K562 (cell line): ENCODE results near the gene H2BK1. TPM values are rescaled to one million over a fixed set of nuclear protein-coding genes. Genes with fewer than 3 reads are reported as not detected.

ENCODE experiments used
- ATAC-seq: fragments of 200-7000 bp; cut with Tn5 transposase; 3 replicates; pipeline ENCODE4 v1.9.1; 2020; ENCODE audit warnings: moderate library complexity
- BruUV-seq: library from RNA; stranded (reverse); fragments of 400-500 nt; replicated peaks from 2 replicates; lab custom pipeline; 2021; lab: Mats Ljungman, UMichigan
- CTCF ChIA-PET: fragments of 300-600 bp; formaldehyde crosslinking; extraction: SDS; loops from one replicate; lab custom pipeline; 2021; ENCODE audit warnings: low intra/inter-chr PET ratio; lab: Yijun Ruan, JAX
- POLR2A ChIA-PET: fragments of 300-600, 350-650 bp; sonication (Branson Sonifier 250); formaldehyde crosslinking; extraction: SDS; loops from one replicate; lab custom pipeline; 2021; ENCODE audit warnings: antibody characterized with exemption, inconsistent platforms; lab: Yijun Ruan, JAX
- DNase-seq, 4 experiments: peaks; one replicate each; pipeline versions ENCODE4 v3.0.0 to v3.0.0-alpha.2; 2011 to 2018; ENCODE audit warnings: low spot score in 3 of 4, mixed read lengths in 3 of 4; ENCODE audit errors: extremely low read depth in 1 of 4
- FAIRE-seq: peaks from 2 replicates; lab custom pipeline; 2011; peaks lifted over from hg19 to GRCh38; lab: Jason Lieb, UNC
- H2AFZ ChIP-seq: 2 replicates; pipeline ENCODE4 v1.6.0; 2011; ENCODE audit warnings: low read depth, low read length, control low read depth, inconsistent platforms
- H3K27ac ChIP-seq: fragments of 200-600 bp; 3 replicates; pipeline ENCODE4 v1.8.0; 2011; ENCODE audit warnings: low read depth, mild to moderate bottlenecking, control low read depth, inconsistent platforms, low read length, moderate library complexity, mixed read lengths; ENCODE audit errors: extremely low read depth
- H3K27me3 ChIP-seq, 2 experiments: fragments of 300-600 bp in 1 of 2; 2 replicates in 1 of 2; 3 replicates in 1 of 2; pipeline versions ENCODE4 v1.6.0 to v1.8.0; 2011; ENCODE audit warnings: inconsistent platforms in 2 of 2, low read length in 2 of 2, mild to moderate bottlenecking in 1 of 2, mixed read lengths in 1 of 2, moderate library complexity in 1 of 2; ENCODE audit not compliant: control insufficient read depth in 2 of 2, insufficient read depth in 2 of 2
- H3K36me3 ChIP-seq: fragments of 300-600 bp; 3 replicates; pipeline ENCODE4 v1.8.0; 2011; ENCODE audit warnings: mild to moderate bottlenecking, low read length, inconsistent platforms; ENCODE audit not compliant: control insufficient read depth, insufficient read depth
- H3K4me1 ChIP-seq, 2 experiments: fragments of 200-600 bp in 1 of 2; replicated peaks in 1 of 2; 2 replicates in 1 of 2; 3 replicates in 1 of 2; pipeline versions ENCODE4 v1.5.1 to v1.8.0; 2011; ENCODE audit warnings: inconsistent platforms in 2 of 2, low read length in 2 of 2, mild to moderate bottlenecking in 1 of 2, mixed read lengths in 1 of 2, moderate library complexity in 1 of 2; ENCODE audit not compliant: control insufficient read depth in 2 of 2, insufficient read depth in 2 of 2
- H3K4me2 ChIP-seq: 2 replicates; pipeline ENCODE4 v1.6.1; 2011; ENCODE audit warnings: low read length, control low read depth, inconsistent platforms, mixed read lengths; ENCODE audit not compliant: insufficient read depth
- H3K4me3 ChIP-seq: fragments of 200-600 bp; sonication (generic), shearing (Covaris generic); 2 replicates; pipeline ENCODE4 v1.5.1; 2016; ENCODE audit warnings: control low read depth, inconsistent platforms
- H3K79me2 ChIP-seq: fragments of 200-600 bp; 3 replicates; pipeline ENCODE4 v1.8.0; 2011; ENCODE audit warnings: low read length, inconsistent platforms; ENCODE audit not compliant: control insufficient read depth, insufficient read depth
- H3K9ac ChIP-seq, 2 experiments: 2 replicates each; pipeline versions ENCODE4 v1.6.0 to v1.6.1; 2011; ENCODE audit warnings: low read depth in 2 of 2, low read length in 2 of 2, control low read depth in 1 of 2, inconsistent platforms in 1 of 2, mild to moderate bottlenecking in 1 of 2, mixed read lengths in 1 of 2; ENCODE audit not compliant: insufficient read depth in 1 of 2
- H3K9me1 ChIP-seq: one replicate; pipeline ENCODE4 v1.6.0; 2011; ENCODE audit warnings: inconsistent platforms, mild to moderate bottlenecking, low read length, moderate library complexity; ENCODE audit not compliant: control insufficient read depth, insufficient read depth
- H3K9me3 ChIP-seq: replicated peaks from 2 replicates; pipeline ENCODE4 v1.5.1; 2011; ENCODE audit warnings: low read depth, low read length, inconsistent platforms; ENCODE audit not compliant: control insufficient read depth, insufficient read depth
- H4K20me1 ChIP-seq: replicated peaks from 2 replicates; pipeline ENCODE4 v1.6.1; 2011; ENCODE audit warnings: low read length, inconsistent platforms, mixed read lengths; ENCODE audit not compliant: control insufficient read depth, insufficient read depth
- CBX1 ChIP-seq: sonication (generic); IDR thresholded peaks from 2 replicates; pipeline ENCODE4 v1.6.1; 2016; ENCODE audit warnings: antibody characterized with exemption, low read depth, mild to moderate bottlenecking
- CBX3 ChIP-seq, 2 experiments: IDR thresholded peaks; 1 replicate in 1 of 2; 2 replicates in 1 of 2; pipeline ENCODE4 v1.6.1; 2012; ENCODE audit warnings: inconsistent platforms in 2 of 2, low read length in 2 of 2, borderline replicate concordance in 1 of 2, control low read depth in 1 of 2
- CTCF ChIP-seq, 3 experiments: IDR thresholded peaks in 2 of 3; conservative IDR thresholded peaks in 1 of 3; 2 replicates each; pipeline ENCODE4 v1.5.1; 2011 to 2012; ENCODE audit warnings: low read length in 3 of 3, mild to moderate bottlenecking in 3 of 3, control low read depth in 2 of 3, improper control_type of control experiment in 1 of 3, inconsistent platforms in 1 of 3, low read depth in 1 of 3, mixed read lengths in 1 of 3, moderate library complexity in 1 of 3; ENCODE audit not compliant: insufficient read depth in 2 of 3
- CTCFL ChIP-seq: IDR thresholded peaks from 2 replicates; pipeline ENCODE4 v1.6.1; 2011; ENCODE audit warnings: borderline replicate concordance, low read depth, mild to moderate bottlenecking, moderate library complexity, low read length; ENCODE audit not compliant: insufficient read depth, poor library complexity, severe bottlenecking
- HINFP ChIP-seq: fragments of 450-650 bp; conservative IDR thresholded peaks from 2 replicates; pipeline ENCODE4 v1.6.1; 2016; ENCODE audit warnings: missing genetic modification characterization, low read depth, mild to moderate bottlenecking, control low read depth, missing compliant biosample characterization
- MAX ChIP-seq: sonication (generic); formaldehyde crosslinking; IDR thresholded peaks from 2 replicates; pipeline ENCODE4 v1.9.0; 2022; ENCODE audit warnings: mild to moderate bottlenecking, missing genetic modification reagents
- NRF1 ChIP-seq, 2 experiments: fragments of 450-650 bp; IDR thresholded peaks in 1 of 2; conservative IDR thresholded peaks in 1 of 2; 2 replicates each; pipeline ENCODE4 v1.6.1; 2014; ENCODE audit warnings: mild to moderate bottlenecking in 2 of 2
- TEAD1 ChIP-seq, 2 experiments: fragments of 450-650 bp in 1 of 2; sonication (generic) in 1 of 2; formaldehyde crosslinking; IDR thresholded peaks; 2 replicates each; pipeline versions ENCODE4 v1.4.0 to v1.8.0; 2020 to 2022; ENCODE audit warnings: mild to moderate bottlenecking in 2 of 2, missing genetic modification reagents in 1 of 2
- U2AF1 ChIP-seq: fragments of 200-400 bp; formaldehyde crosslinking; optimal IDR thresholded peaks from 2 replicates; pipeline ENCODE3; 2017; ENCODE audit warnings: mild to moderate bottlenecking, low read depth, low read length, moderate library complexity
- ZC3H11A ChIP-seq: IDR thresholded peaks from 2 replicates; pipeline ENCODE4 v1.6.1; 2012; ENCODE audit warnings: low read depth, low read length, improper control_type of control experiment
- ZNF124 ChIP-seq: sonication (generic); formaldehyde crosslinking; IDR thresholded peaks from 2 replicates; pipeline ENCODE4 v1.8.1; 2022; ENCODE audit warnings: missing genetic modification reagents
- ZNF511 ChIP-seq: sonication (generic); formaldehyde crosslinking; IDR thresholded peaks from 2 replicates; pipeline ENCODE4 v1.8.0; 2022; ENCODE audit warnings: mild to moderate bottlenecking, missing genetic modification reagents
- WGBS: fragments of 100-300 bp; shearing (Covaris generic); methylation state at CpG from one replicate; pipeline ENCODE4 v1.1.6; 2016; ENCODE audit warnings: low coverage, mixed read lengths; ENCODE audit not compliant: insufficient coverage; ENCODE audit errors: missing lambda C conversion rate; 5-methylcytosine and 5-hydroxymethylcytosine counted together
- in situ Hi-C: fragments of 300-500 bp; cut with MboI; formaldehyde crosslinking; loops from 4 replicates; pipeline ENCODE4 v1.15.0; 2018; ENCODE audit warnings: inconsistent platforms, mixed read lengths
- intact Hi-C: fragments of 100-400 bp; cut with micrococcal nuclease; formaldehyde crosslinking; loops from 2 replicates; pipeline ENCODE4 v1.14.2; 2022
- polyA plus RNA-seq, 8 experiments: library from polyadenylated mRNA; depleted of rRNA in 4 of 8; stranded (reverse) in 5 of 8; unstranded in 3 of 8; fragments of >200 nt; fragmentation: Nextera tagmentation in 2 of 8; fragmentation: Illumina TruSeq in 1 of 8; extraction: Ambion mirVana in 2 of 8; extraction: Trizol in 1 of 8; gene quantifications; 2 replicates each; pipeline versions ENCODE4 v1.2.1 to v1.2.3, GENCODE V29; 2011 to 2014; ENCODE audit warnings: inconsistent platforms in 1 of 8, missing spikeins in 1 of 8
- total RNA-seq, 7 experiments: library from RNA; depleted of rRNA in 6 of 7; stranded (reverse); fragments of >200 nt in 6 of 7; fragmentation: Illumina TruSeq in 2 of 7; extraction: Trizol in 2 of 7; gene quantifications; 2 replicates each; pipeline versions ENCODE4 v1.2.1 to v1.2.3, GENCODE V29; 2011 to 2021; ENCODE audit warnings: low replicate concordance in 1 of 7

Gene H2BK1
- total and polyA plus RNA-seq, 9 of the 15 experiments (the other 6 are each of a cell fraction or from before 2014, with no cell fraction given) = not detected

GRCh38 chr7:151204383-151205032, 5.8 kb downstream of the H2BK1 start:
- no peaks in the 10 kb centered on the region for H3K79me2 ChIP-seq
- peaks cover 15 to 20% of the 10 kb centered on the region in 2 experiments for H3K4me1 ChIP-seq
- ChIA-PET CTCF (interaction anchor here (1.9 kb wide), 1 partner anchor 41 kb away, joined by 11 read pairs; no protein-coding TSS in a partner anchor), POLR2A (interaction anchor here (0.6 to 2.0 kb wide), 5 partner anchors 8 to 426 kb away, joined by 3 to 7 read pairs (median 3); no protein-coding TSS in a partner anchor)
- no peaks in the 10 kb centered on the region for H3K9me3 ChIP-seq
- no peak for FAIRE-seq
- no TSS peak for BruUV-seq
- intact Hi-C loops = no loop called here
- peaks cover 31% of the 10 kb centered on the region for H4K20me1 ChIP-seq
- no peaks in the 10 kb centered on the region for H3K36me3 ChIP-seq
- 0 out of 4 replicates have a peak overlapping the region, but pooled peaks of 1 of the 2 experiments have one; percentile 11 for H3K9ac ChIP-seq
- in situ Hi-C loops = no loop called here
- no peak overlapping the region for H2AFZ ChIP-seq
- no peak overlapping the region for H3K4me2 ChIP-seq
- ATAC-seq = peak; percentile 54
- H3K27me3 ChIP-seq = peaks cover 62 to 63% of the 10 kb centered on the region in 2 experiments; a peak in 4 of 5 replicates
- H3K4me3 ChIP-seq = no peak overlapping the region
- no peak overlapping the region for H3K27ac ChIP-seq
- no peaks in the 10 kb centered on the region for H3K9me1 ChIP-seq
- peak; percentile 53 to 80 (median 70) for DNase-seq
- WGBS = 15% methylated on average over 48 of the region's 48 CpGs
- TF ChIP-seq CTCF (IDR thresholded peaks at IDR 0.05 in 2 of 3, conservative IDR thresholded peaks at IDR 0.05 in 1 of 3; ENCODE audit: insufficient read depth in 2 of 3, low read depth in 1 of 3, low read length in 3 of 3) (peak; percentile 44 to 67 (median 50); a peak in 5 of 6 replicates), HINFP (tag) (peak; percentile 90), MAX (CRISPR knock-in tag) (peak; percentile 96), CBX1 (0 out of 2 replicates have a peak, but pooled peaks have one; percentile 34), CBX3 (IDR thresholded peaks at IDR 0.05; ENCODE audit: borderline replicate concordance in 1 of 2, low read length in 2 of 2) (peak in 1 of 2 experiments; percentile 83; a peak in 1 of 3 replicates), ZNF511 (CRISPR knock-in tag) (peak; percentile 71; the same call in 1 of the 2 replicates), ZNF124 (no peak), ZC3H11A (no peak), TEAD1 (CRISPR knock-in tag; IDR thresholded peaks at IDR 0.05) (peak in 1 of 2 experiments; percentile 67; a peak in 1 of 4 replicates), CTCFL (peak; percentile 81), U2AF1 (peak; percentile 31), NRF1 (conservative IDR thresholded peaks at IDR 0.05 in 1 of 2, IDR thresholded peaks at IDR 0.05 in 1 of 2) (peak; percentile 54 to 60)
